ACC112 (cell line): ENCODE data around the gene VAMP4.

Experiments
- H2AFZ ChIP-seq: fragments of 200-600 bp; sonication (generic); one replicate; pipeline ENCODE4 v1.6.0; 2017; ENCODE audit warnings: antibody characterized with exemption, low read length; ENCODE audit not compliant: unreplicated experiment
- H3K27ac ChIP-seq: fragments of 200-600 bp; sonication (generic); 2 replicates; pipeline ENCODE4 v1.5.1; 2014; ENCODE audit warnings: low read depth, mild to moderate bottlenecking, antibody characterized with exemption, low read length, moderate library complexity
- H3K27me3 ChIP-seq: fragments of 200-600 bp; sonication (generic); 2 replicates; pipeline ENCODE4 v1.6.1; 2014; ENCODE audit warnings: mild to moderate bottlenecking, antibody characterized with exemption, low read length, moderate library complexity, mixed read lengths; ENCODE audit not compliant: insufficient read depth
- H3K36me3 ChIP-seq: fragments of 200-600 bp; sonication (generic); 2 replicates; pipeline ENCODE4 v1.6.1; 2016; ENCODE audit warnings: mild to moderate bottlenecking, antibody characterized with exemption, low read length, moderate library complexity, mixed read lengths; ENCODE audit not compliant: insufficient read depth
- H3K4me1 ChIP-seq: fragments of 200-600 bp; sonication (generic); one replicate; pipeline ENCODE4 v1.6.1; 2016; ENCODE audit warnings: low read length, mixed read lengths; ENCODE audit not compliant: insufficient read depth, unreplicated experiment, control insufficient read depth
- H3K4me3 ChIP-seq: fragments of 200-600 bp; sonication (generic); 2 replicates; pipeline ENCODE4 v1.5.1; 2014; ENCODE audit warnings: mild to moderate bottlenecking, low read depth, low read length
- H3K79me2 ChIP-seq: fragments of 200-600 bp; sonication (generic); one replicate; pipeline ENCODE4 v1.6.0; 2016; ENCODE audit warnings: low read length; ENCODE audit not compliant: control insufficient read depth, unreplicated experiment, insufficient read depth

The VAMP4 gene

GRCh38 chr1:171780583-171781175 lies 38.8 kb upstream of the VAMP4 start:
- H2AFZ ChIP-seq = peak overlapping the region; percentile 82
- peak overlapping the region; percentile 96 for H3K4me3 ChIP-seq
- H3K4me1 ChIP-seq = peaks cover 16% of the 10 kb centered on the region
- no peaks in the 10 kb centered on the region for H3K27me3 ChIP-seq
- H3K27ac ChIP-seq = peak overlapping the region; percentile 58
- H3K36me3 ChIP-seq = no peaks in the 10 kb centered on the region
- peaks cover 38% of the 10 kb centered on the region for H3K79me2 ChIP-seq

- H3K36me3 ChIP-seq = no peaks in the 10 kb centered on the region
- no peaks in the 10 kb centered on the region for H3K79me2 ChIP-seq
- H3K27me3 ChIP-seq = peaks cover 6% of the 10 kb centered on the region; the same call in 1 of the 2 replicates
- H3K27ac ChIP-seq = no peak overlapping the region
- no peak overlapping the region for H3K4me3 ChIP-seq
- H3K4me1 ChIP-seq = no peaks in the 10 kb centered on the region
- no peak overlapping the region for H2AFZ ChIP-seq
These were observed 30.4 kb upstream of the VAMP4 start for GRCh38 chr1:171772312-171772711.

- H3K79me2 ChIP-seq = no peaks in the 10 kb centered on the region
- H3K27me3 ChIP-seq = peaks cover 6% of the 10 kb centered on the region; the same call in 1 of the 2 replicates
- no peaks in the 10 kb centered on the region for H3K36me3 ChIP-seq
- H3K4me1 ChIP-seq = no peaks in the 10 kb centered on the region
- no peak overlapping the region for H3K4me3 ChIP-seq
- no peak overlapping the region for H3K27ac ChIP-seq
- no peak overlapping the region for H2AFZ ChIP-seq
These were observed 27.9 kb upstream of the VAMP4 start for GRCh38 chr1:171769754-171770153.

GRCh38 chr1:171769171-171769570 lies 27.3 kb upstream of the VAMP4 start:
- H3K27ac ChIP-seq = no peak overlapping the region
- no peak overlapping the region for H3K4me3 ChIP-seq
- no peaks in the 10 kb centered on the region for H3K36me3 ChIP-seq
- no peak overlapping the region for H2AFZ ChIP-seq
- H3K4me1 ChIP-seq = no peaks in the 10 kb centered on the region
- no peaks in the 10 kb centered on the region for H3K79me2 ChIP-seq
- H3K27me3 ChIP-seq = peaks cover 4% of the 10 kb centered on the region; the same call in 1 of the 2 replicates

GRCh38 chr1:171763764-171764163 lies 21.9 kb upstream of the VAMP4 start:
- H3K36me3 ChIP-seq = no peaks in the 10 kb centered on the region
- H3K27me3 ChIP-seq = peaks cover 12% of the 10 kb centered on the region; the same call in 1 of the 2 replicates
- H3K4me3 ChIP-seq = no peak overlapping the region
- H3K79me2 ChIP-seq = no peaks in the 10 kb centered on the region
- H3K27ac ChIP-seq = no peak overlapping the region
- no peaks in the 10 kb centered on the region for H3K4me1 ChIP-seq
- H2AFZ ChIP-seq = no peak overlapping the region

GRCh38 chr1:171762143-171762563 lies 20.3 kb upstream of the VAMP4 start:
- no peak overlapping the region for H3K27ac ChIP-seq
- no peaks in the 10 kb centered on the region for H3K79me2 ChIP-seq
- no peaks in the 10 kb centered on the region for H3K4me1 ChIP-seq
- H3K27me3 ChIP-seq = peaks cover 12% of the 10 kb centered on the region; the same call in 1 of the 2 replicates
- no peak overlapping the region for H3K4me3 ChIP-seq
- H3K36me3 ChIP-seq = no peaks in the 10 kb centered on the region
- no peak overlapping the region for H2AFZ ChIP-seq

GRCh38 chr1:171758011-171758410 lies 16.1 kb upstream of the VAMP4 start:
- Histone ChIP-seq H3K79me2 (no peaks in the 10 kb centered on the region), H3K27me3 (peaks cover 5% of the 10 kb centered on the region; the same call in 1 of the 2 replicates), H3K4me3 (no peak overlapping the region), H3K4me1 (peaks cover 3% of the 10 kb centered on the region), H2AFZ (no peak overlapping the region), H3K36me3 (no peaks in the 10 kb centered on the region), H3K27ac (no peak overlapping the region)

GRCh38 chr1:171756856-171757255 lies 15.0 kb upstream of the VAMP4 start:
- no peak overlapping the region for H3K4me3 ChIP-seq
- H3K4me1 ChIP-seq = peaks cover 3% of the 10 kb centered on the region
- peaks cover 1% of the 10 kb centered on the region; the same call in 1 of the 2 replicates for H3K27me3 ChIP-seq
- no peak overlapping the region for H2AFZ ChIP-seq
- no peak overlapping the region for H3K27ac ChIP-seq
- no peaks in the 10 kb centered on the region for H3K36me3 ChIP-seq
- H3K79me2 ChIP-seq = no peaks in the 10 kb centered on the region

GRCh38 chr1:171754971-171755370 lies 13.1 kb upstream of the VAMP4 start:
- Histone ChIP-seq H3K4me1 (peaks cover 3% of the 10 kb centered on the region), H3K79me2 (no peaks in the 10 kb centered on the region), H3K27ac (no peak overlapping the region), H3K36me3 (no peaks in the 10 kb centered on the region), H3K4me3 (no peak overlapping the region), H2AFZ (no peak overlapping the region), H3K27me3 (no peaks in the 10 kb centered on the region)

- H3K4me1 ChIP-seq = peaks cover 3% of the 10 kb centered on the region
- H3K27me3 ChIP-seq = no peaks in the 10 kb centered on the region
- H3K36me3 ChIP-seq = no peaks in the 10 kb centered on the region
- H2AFZ ChIP-seq = peak overlapping the region; percentile 32
- H3K27ac ChIP-seq = no peak overlapping the region
- H3K4me3 ChIP-seq = no peak overlapping the region
- H3K79me2 ChIP-seq = no peaks in the 10 kb centered on the region
These were observed 12.5 kb upstream of the VAMP4 start for GRCh38 chr1:171754353-171754705.

GRCh38 chr1:171753685-171754352 lies 12.0 kb upstream of the VAMP4 start:
- H3K4me3 ChIP-seq = no peak overlapping the region
- H3K4me1 ChIP-seq = peaks cover 3% of the 10 kb centered on the region
- H3K79me2 ChIP-seq = no peaks in the 10 kb centered on the region
- no peaks in the 10 kb centered on the region for H3K36me3 ChIP-seq
- no peak overlapping the region for H3K27ac ChIP-seq
- H2AFZ ChIP-seq = peak overlapping the region; percentile 32
- H3K27me3 ChIP-seq = no peaks in the 10 kb centered on the region
